ENCODE measurements around the gene TTC14.
A peak's percentile ranks its signal among the peaks of the same experiment; 100 is the strongest.
"Not testable (repeated sequence)": the region's sequence is repeated elsewhere in the genome, so short reads cannot be mapped to it uniquely, and the experiment has no call there.

TTC14 gene

GRCh38 chr3:180580934-180581333 is 21.0 kb upstream of the TTC14 start:
- no peak for DNase-seq (ENCODE audit: low read depth in 2 of 2)
- TF ChIP-seq, protein P1, sequence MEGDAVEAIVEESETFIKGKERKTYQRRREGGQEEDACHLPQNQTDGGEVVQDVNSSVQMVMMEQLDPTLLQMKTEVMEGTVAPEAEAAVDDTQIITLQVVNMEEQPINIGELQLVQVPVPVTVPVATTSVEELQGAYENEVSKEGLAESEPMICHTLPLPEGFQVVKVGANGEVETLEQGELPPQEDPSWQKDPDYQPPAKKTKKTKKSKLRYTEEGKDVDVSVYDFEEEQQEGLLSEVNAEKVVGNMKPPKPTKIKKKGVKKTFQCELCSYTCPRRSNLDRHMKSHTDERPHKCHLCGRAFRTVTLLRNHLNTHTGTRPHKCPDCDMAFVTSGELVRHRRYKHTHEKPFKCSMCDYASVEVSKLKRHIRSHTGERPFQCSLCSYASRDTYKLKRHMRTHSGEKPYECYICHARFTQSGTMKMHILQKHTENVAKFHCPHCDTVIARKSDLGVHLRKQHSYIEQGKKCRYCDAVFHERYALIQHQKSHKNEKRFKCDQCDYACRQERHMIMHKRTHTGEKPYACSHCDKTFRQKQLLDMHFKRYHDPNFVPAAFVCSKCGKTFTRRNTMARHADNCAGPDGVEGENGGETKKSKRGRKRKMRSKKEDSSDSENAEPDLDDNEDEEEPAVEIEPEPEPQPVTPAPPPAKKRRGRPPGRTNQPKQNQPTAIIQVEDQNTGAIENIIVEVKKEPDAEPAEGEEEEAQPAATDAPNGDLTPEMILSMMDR (IDR thresholded peaks at IDR 0.05; ENCODE audit: low read depth, low read length), result no peak
- no peak overlapping the region for H3K4me3 ChIP-seq (replicated peaks in 1 of 2; ENCODE audit: low read depth in 2 of 2, low read length in 2 of 2)

DNA sequence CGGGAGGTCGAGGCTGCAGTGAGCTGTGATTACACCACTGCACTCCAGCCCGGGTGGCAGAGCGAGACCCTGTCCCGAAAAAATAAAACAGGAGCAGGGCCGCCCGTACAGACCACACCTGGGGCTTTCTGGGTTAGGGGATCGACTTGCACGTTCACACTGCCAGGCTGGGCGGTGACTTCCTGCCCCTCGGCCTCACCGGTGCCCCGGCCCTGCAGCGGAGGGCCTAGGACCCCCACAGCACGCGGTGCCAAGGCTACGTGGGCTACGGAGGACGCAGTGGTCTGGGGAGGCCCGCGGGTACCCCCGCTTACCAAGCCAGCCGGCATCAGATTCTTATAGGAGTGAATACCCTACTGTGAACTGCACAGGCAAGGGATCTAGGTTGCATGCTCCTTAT is 11.6 kb upstream of the TTC14 start:
- H3K4me3 ChIP-seq (replicated peaks in 1 of 2; ENCODE audit: low read depth in 2 of 2, low read length in 2 of 2), result no peak overlapping the region
- no peak for DNase-seq (ENCODE audit: low read depth in 2 of 2)
- TF ChIP-seq, protein P1 (IDR thresholded peaks at IDR 0.05; ENCODE audit: low read depth, low read length), result no peak

DNA sequence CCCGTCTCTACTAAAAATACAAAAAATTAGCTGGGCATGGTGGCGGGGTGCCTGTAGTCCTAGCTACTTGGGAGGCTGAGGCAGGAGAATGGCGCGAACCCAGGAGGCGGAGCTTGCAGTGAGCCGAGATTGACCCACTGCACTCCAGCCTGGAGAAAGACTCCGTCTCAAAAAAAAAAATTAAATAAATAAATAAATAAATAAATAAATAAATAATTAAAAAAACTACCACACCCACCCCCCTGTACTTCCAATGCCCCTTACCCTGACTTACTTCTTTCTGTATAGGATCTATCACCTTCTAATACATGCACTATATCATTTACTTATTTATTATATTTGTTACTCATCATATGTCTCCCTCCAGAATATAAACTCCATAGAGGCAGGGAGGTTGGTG is 8.3 kb upstream of the TTC14 start:
- DNase-seq (ENCODE audit: low read depth in 2 of 2); H3K4me3 ChIP-seq (replicated peaks in 1 of 2; ENCODE audit: low read depth in 2 of 2, low read length in 2 of 2): not testable (repeated sequence)

- H3K4me3 ChIP-seq (replicated peaks in 1 of 2; ENCODE audit: low read depth in 2 of 2, low read length in 2 of 2), result no peak overlapping the region
- TF ChIP-seq, protein P1 (IDR thresholded peaks at IDR 0.05; ENCODE audit: low read depth, low read length), result peak; percentile 50
- peak; percentile 55 to 79 for DNase-seq (ENCODE audit: low read depth in 2 of 2)
These were observed 7.1 kb upstream of the TTC14 start for GRCh38 chr3:180594631-180595558.

DNA sequence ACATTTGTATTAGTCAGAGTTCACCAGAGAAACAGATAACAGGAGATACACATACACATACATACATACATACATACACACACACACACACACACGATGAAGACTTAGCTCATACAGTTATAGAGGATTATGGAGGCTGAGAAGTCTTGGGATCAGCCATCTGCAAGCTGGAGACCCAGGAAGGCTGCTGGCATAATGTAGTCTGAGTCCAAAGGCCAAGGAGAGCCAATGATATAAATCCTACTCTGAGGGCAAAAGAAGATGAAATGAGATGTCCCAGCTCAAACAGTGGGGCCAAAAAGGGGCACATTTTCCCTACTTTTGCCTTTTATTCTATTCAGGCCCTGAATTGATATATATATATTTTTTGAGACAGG is 6.4 kb upstream of the TTC14 start:
- TF ChIP-seq, protein P1 (IDR thresholded peaks at IDR 0.05; ENCODE audit: low read depth, low read length), result no peak
- no peak for DNase-seq (ENCODE audit: low read depth in 2 of 2)
- H3K4me3 ChIP-seq (replicated peaks in 1 of 2; ENCODE audit: low read depth in 2 of 2, low read length in 2 of 2), result no peak overlapping the region

DNA sequence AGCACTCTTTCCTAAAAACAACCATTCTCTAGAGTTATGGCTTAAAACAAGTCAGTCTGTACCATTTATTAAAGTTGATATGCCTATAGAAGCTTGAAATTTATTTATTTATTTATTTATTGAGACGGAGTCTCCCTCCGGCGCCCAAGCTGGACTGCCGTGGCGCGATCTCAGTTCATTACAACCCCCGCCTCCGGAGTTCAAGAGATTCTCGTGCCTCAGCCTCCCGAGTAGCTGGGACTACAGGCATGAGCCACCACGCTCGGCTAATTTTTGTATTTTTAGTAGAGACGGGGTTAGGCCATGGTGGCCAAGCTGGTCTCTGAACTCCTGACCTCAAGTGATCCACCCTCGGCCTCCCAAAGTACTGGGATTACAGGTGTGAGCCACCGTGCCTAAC is 1.5 kb upstream of the TTC14 start:
- no peak for DNase-seq (ENCODE audit: low read depth in 2 of 2)
- no peak overlapping the region for H3K4me3 ChIP-seq (replicated peaks in 1 of 2; ENCODE audit: low read depth in 2 of 2, low read length in 2 of 2)
- TF ChIP-seq, protein P1 (IDR thresholded peaks at IDR 0.05; ENCODE audit: low read depth, low read length), result no peak

- H3K4me3 ChIP-seq (replicated peaks in 1 of 2; ENCODE audit: low read depth in 2 of 2, low read length in 2 of 2), result no peak overlapping the region
- DNase-seq (ENCODE audit: low read depth in 2 of 2), result no peak
- TF ChIP-seq, protein P1 (IDR thresholded peaks at IDR 0.05; ENCODE audit: low read depth, low read length), result no peak
These were observed 9.0 kb downstream of the TTC14 start for GRCh38 chr3:180611006-180611405.

All from cardiac fibroblast (primary cell).